HepG2 (cell line): ENCODE data around the gene WDR81. TPM values are rescaled to one million over a fixed set of nuclear protein-coding genes. Genes with fewer than 3 reads are reported as not detected.
A peak's percentile ranks its signal among the peaks of the same experiment; 100 is the strongest.

Source experiments
- ESRRA ChIP-seq: sonication (generic); formaldehyde crosslinking; IDR thresholded peaks from 2 replicates; pipeline ENCODE4 v1.5.1; 2020; ENCODE audit warnings: mild to moderate bottlenecking, low read depth, missing genetic modification reagents
- HOXA7 ChIP-seq: sonication (generic); formaldehyde crosslinking; IDR thresholded peaks from 2 replicates; pipeline ENCODE4 v1.8.1; 2022; ENCODE audit warnings: mild to moderate bottlenecking, missing genetic modification reagents, moderate library complexity
- HOXA9 ChIP-seq: sonication (generic); formaldehyde crosslinking; IDR thresholded peaks from 2 replicates; pipeline ENCODE4 v1.8.1; 2022; ENCODE audit warnings: missing genetic modification reagents, mild to moderate bottlenecking, moderate library complexity, borderline replicate concordance
- MTA1 ChIP-seq: sonication (generic); formaldehyde crosslinking; IDR thresholded peaks from 2 replicates; pipeline ENCODE4 v1.4.0; 2020; ENCODE audit warnings: missing genetic modification reagents, mild to moderate bottlenecking, borderline replicate concordance
- NFYC ChIP-seq: IDR thresholded peaks from 2 replicates; pipeline ENCODE4 v1.6.1; 2016; ENCODE audit warnings: missing genetic modification reagents, missing compliant biosample characterization
- POLR2G ChIP-seq: fragments of 200-400 bp; formaldehyde crosslinking; IDR thresholded peaks from 2 replicates; pipeline ENCODE4 v1.6.1; 2018; ENCODE audit warnings: mild to moderate bottlenecking, low read depth, low read length, moderate library complexity
- RFXAP ChIP-seq: sonication (generic); formaldehyde crosslinking; IDR thresholded peaks from 2 replicates; pipeline ENCODE4 v1.4.0; 2020; ENCODE audit warnings: missing genetic modification reagents, borderline replicate concordance
- SIN3A ChIP-seq: IDR thresholded peaks from 2 replicates; pipeline ENCODE4 v1.6.1; 2011; ENCODE audit warnings: low read depth, mild to moderate bottlenecking, control low read depth, low read length, borderline replicate concordance
- SOX13 ChIP-seq, 3 experiments: fragments of 450-650 bp in 1 of 3; sonication (generic) in 1 of 3; formaldehyde crosslinking in 1 of 3; IDR thresholded peaks in 2 of 3; conservative IDR thresholded peaks in 1 of 3; 2 replicates each; pipeline versions ENCODE4 v1.5.0 to v1.6.1; 2016 to 2020; ENCODE audit warnings: antibody characterized with exemption in 1 of 3, mild to moderate bottlenecking in 1 of 3, missing compliant biosample characterization in 1 of 3, missing genetic modification reagents in 1 of 3, moderate library complexity in 1 of 3
- TCF12 ChIP-seq, 2 experiments: fragments of 450-650 bp in 1 of 2; sonication (generic) in 1 of 2; formaldehyde crosslinking in 1 of 2; IDR thresholded peaks; 2 replicates each; pipeline versions ENCODE4 v1.6.1 to v1.8.0; 2017 to 2022; ENCODE audit warnings: antibody characterized with exemption in 1 of 2, mild to moderate bottlenecking in 1 of 2, missing genetic modification reagents in 1 of 2, moderate library complexity in 1 of 2
- THAP9 ChIP-seq: sonication (generic); formaldehyde crosslinking; IDR thresholded peaks from 2 replicates; pipeline ENCODE4; 2020; ENCODE audit warnings: missing genetic modification reagents, mild to moderate bottlenecking, borderline replicate concordance
- ZNF205 ChIP-seq: IDR thresholded peaks from 2 replicates; pipeline ENCODE4 v1.6.1; 2018; ENCODE audit warnings: missing biosample characterization, missing genetic modification reagents
- ZNF414 ChIP-seq: sonication (generic); formaldehyde crosslinking; IDR thresholded peaks from 2 replicates; pipeline ENCODE4 v1.5.0; 2020; ENCODE audit warnings: missing genetic modification reagents
- ZNF674 ChIP-seq: sonication (generic); formaldehyde crosslinking; IDR thresholded peaks from 2 replicates; pipeline ENCODE4 v1.5.0; 2020; ENCODE audit warnings: low read depth, mild to moderate bottlenecking, missing genetic modification reagents
- ZSCAN31 ChIP-seq: sonication (generic); formaldehyde crosslinking; IDR thresholded peaks from 2 replicates; pipeline ENCODE4 v1.5.0; 2020; ENCODE audit warnings: low read depth, mild to moderate bottlenecking, missing genetic modification reagents
- polyA plus RNA-seq, 8 experiments: library from polyadenylated mRNA; depleted of rRNA in 3 of 8; stranded (reverse) in 7 of 8; unstranded in 1 of 8; fragments of >200 nt; fragmentation: Illumina TruSeq in 4 of 8; extraction: Trizol in 4 of 8; gene quantifications; 2 replicates each; pipeline versions ENCODE4 v1.2.1 to v1.2.3, GENCODE V29; 2011 to 2016; ENCODE audit warnings: low read depth in 4 of 8, missing spikeins in 1 of 8, mixed read lengths in 1 of 8; ENCODE audit not compliant: insufficient read depth in 1 of 8
- total RNA-seq, 5 experiments: library from RNA; depleted of rRNA; stranded (reverse); fragments of >200 nt; fragmentation: Illumina TruSeq; extraction: Trizol; gene quantifications; 2 replicates each; pipeline ENCODE4 v1.2.3, GENCODE V29; 2016; ENCODE audit warnings: low read depth in 1 of 5
- TF ChIP-seq, protein P1 (sequence below): IDR thresholded peaks from 2 replicates; pipeline ENCODE4 v1.6.1; 2016; ENCODE audit warnings: missing compliant biosample characterization, missing genetic modification reagents, borderline replicate concordance
- TF ChIP-seq, protein P2 (sequence below): sonication (generic); formaldehyde crosslinking; IDR thresholded peaks from 2 replicates; pipeline ENCODE4 v1.4.0; 2020; ENCODE audit warnings: low read depth, missing genetic modification reagents
- TF ChIP-seq, protein P3 (sequence below): sonication (generic); formaldehyde crosslinking; IDR thresholded peaks from 2 replicates; pipeline ENCODE4 v1.5.0; 2020; ENCODE audit warnings: missing genetic modification reagents, mild to moderate bottlenecking, borderline replicate concordance

The WDR81 gene
- total and polyA plus RNA-seq, 2 of the 13 experiments (the other 11 are each of a cell fraction or from before 2014, with no cell fraction given) = 9.1 to 16.7 TPM

DNA sequence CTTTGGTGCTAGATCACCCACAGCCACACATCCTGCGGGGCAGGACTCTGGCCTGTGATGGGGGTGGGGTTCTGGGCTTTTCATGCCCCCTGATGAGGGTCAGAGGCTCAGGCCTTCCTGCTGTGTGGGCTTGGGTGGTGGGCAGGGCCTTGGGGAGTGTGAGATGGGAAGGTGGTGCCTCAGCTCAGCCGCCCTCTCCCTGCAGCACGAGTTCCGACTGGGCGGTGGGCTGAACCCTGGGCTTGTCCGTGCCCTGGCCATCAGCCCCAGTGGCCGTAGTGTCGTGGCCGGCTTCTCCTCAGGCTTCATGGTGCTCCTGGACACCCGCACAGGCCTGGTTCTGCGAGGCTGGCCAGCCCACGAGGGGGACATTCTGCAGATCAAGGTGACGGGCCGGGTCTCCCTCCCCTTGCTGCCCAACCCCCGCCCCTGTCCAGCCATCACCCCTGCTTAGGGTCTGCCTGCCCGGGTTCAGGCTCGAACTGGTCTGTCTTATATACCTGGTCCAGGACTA, 11.4 kb downstream of the WDR81 start (continued):
- TF ChIP-seq THAP9 = no peak
- no peak for TF ChIP-seq HOXA9 (CRISPR knock-in tag)
- no peak for TF ChIP-seq SOX13 (IDR thresholded peaks at IDR 0.05)
- no peak for TF ChIP-seq SOX13 (CRISPR knock-in tag; conservative IDR thresholded peaks at IDR 0.05 in 1 of 2, IDR thresholded peaks at IDR 0.05 in 1 of 2)
- TF ChIP-seq, protein P1, sequence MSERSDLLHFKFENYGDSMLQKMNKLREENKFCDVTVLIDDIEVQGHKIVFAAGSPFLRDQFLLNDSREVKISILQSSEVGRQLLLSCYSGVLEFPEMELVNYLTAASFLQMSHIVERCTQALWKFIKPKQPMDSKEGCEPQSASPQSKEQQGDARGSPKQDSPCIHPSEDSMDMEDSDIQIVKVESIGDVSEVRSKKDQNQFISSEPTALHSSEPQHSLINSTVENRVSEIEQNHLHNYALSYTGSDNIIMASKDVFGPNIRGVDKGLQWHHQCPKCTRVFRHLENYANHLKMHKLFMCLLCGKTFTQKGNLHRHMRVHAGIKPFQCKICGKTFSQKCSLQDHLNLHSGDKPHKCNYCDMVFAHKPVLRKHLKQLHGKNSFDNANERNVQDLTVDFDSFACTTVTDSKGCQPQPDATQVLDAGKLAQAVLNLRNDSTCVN (CRISPR knock-in tag) = no peak
- peak; percentile 63; the same call in 1 of the 2 replicates for TF ChIP-seq ZSCAN31 (CRISPR knock-in tag)
- 0 out of 2 replicates have a peak, but pooled peaks have one; percentile 53 for TF ChIP-seq ZNF674 (CRISPR knock-in tag)
- TF ChIP-seq ZNF205 (CRISPR knock-in tag) = no peak
- no peak for TF ChIP-seq ESRRA (CRISPR knock-in tag)
- TF ChIP-seq ZNF414 (CRISPR knock-in tag) = no peak
- TF ChIP-seq POLR2G = no peak
- TF ChIP-seq, protein P2, sequence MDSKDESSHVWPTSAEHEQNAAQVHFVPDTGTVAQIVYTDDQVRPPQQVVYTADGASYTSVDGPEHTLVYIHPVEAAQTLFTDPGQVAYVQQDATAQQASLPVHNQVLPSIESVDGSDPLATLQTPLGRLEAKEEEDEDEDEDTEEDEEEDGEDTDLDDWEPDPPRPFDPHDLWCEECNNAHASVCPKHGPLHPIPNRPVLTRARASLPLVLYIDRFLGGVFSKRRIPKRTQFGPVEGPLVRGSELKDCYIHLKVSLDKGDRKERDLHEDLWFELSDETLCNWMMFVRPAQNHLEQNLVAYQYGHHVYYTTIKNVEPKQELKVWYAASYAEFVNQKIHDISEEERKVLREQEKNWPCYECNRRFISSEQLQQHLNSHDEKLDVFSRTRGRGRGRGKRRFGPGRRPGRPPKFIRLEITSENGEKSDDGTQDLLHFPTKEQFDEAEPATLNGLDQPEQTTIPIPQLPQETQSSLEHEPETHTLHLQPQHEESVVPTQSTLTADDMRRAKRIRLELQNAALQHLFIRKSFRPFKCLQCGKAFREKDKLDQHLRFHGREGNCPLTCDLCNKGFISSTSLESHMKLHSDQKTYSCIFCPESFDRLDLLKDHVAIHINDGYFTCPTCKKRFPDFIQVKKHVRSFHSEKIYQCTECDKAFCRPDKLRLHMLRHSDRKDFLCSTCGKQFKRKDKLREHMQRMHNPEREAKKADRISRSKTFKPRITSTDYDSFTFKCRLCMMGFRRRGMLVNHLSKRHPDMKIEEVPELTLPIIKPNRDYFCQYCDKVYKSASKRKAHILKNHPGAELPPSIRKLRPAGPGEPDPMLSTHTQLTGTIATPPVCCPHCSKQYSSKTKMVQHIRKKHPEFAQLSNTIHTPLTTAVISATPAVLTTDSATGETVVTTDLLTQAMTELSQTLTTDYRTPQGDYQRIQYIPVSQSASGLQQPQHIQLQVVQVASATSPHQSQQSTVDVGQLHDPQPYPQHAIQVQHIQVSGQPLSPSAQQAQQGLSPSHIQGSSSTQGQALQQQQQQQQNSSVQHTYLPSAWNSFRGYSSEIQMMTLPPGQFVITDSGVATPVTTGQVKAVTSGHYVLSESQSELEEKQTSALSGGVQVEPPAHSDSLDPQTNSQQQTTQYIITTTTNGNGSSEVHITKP (CRISPR knock-in tag) = no peak
- peak; percentile 35 for TF ChIP-seq MTA1 (CRISPR knock-in tag)
- TF ChIP-seq SIN3A = no peak
- TF ChIP-seq RFXAP (CRISPR knock-in tag) = no peak; the same call in 1 of the 2 replicates
- TF ChIP-seq, protein P3, sequence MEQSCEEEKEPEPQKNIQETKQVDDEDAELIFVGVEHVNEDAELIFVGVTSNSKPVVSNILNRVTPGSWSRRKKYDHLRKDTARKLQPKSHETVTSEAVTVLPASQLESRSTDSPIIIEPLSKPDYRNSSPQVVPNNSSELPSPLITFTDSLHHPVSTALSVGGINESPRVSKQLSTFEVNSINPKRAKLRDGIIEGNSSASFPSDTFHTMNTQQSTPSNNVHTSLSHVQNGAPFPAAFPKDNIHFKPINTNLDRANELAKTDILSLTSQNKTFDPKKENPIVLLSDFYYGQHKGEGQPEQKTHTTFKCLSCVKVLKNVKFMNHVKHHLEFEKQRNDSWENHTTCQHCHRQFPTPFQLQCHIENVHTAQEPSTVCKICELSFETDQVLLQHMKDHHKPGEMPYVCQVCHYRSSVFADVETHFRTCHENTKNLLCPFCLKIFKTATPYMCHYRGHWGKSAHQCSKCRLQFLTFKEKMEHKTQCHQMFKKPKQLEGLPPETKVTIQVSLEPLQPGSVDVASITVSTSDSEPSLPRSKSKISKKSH = no peak
- TF ChIP-seq HOXA7 (CRISPR knock-in tag) = 0 out of 2 replicates have a peak, but pooled peaks have one; percentile 34
- TF ChIP-seq TCF12 (IDR thresholded peaks at IDR 0.05) = no peak
- no peak for TF ChIP-seq TCF12 (CRISPR knock-in tag; IDR thresholded peaks at IDR 0.05)
- no peak for TF ChIP-seq NFYC (CRISPR knock-in tag)
